OCI-LY1 (cell line): ENCODE data around the gene DYNC1H1.

Source experiments
- EZH2 ChIP-seq: fragments of 200-600 bp; sonication (generic), shearing (Covaris generic); IDR thresholded peaks from 2 replicates; pipeline ENCODE4 v1.8.0; 2017; ENCODE audit warnings: borderline replicate concordance, mixed run types, mild to moderate bottlenecking, antibody characterized with exemption, low read length, moderate library complexity, mixed read lengths
- TF ChIP-seq, protein P1 (sequence below): fragments of 200-600 bp; sonication (generic), shearing (Covaris generic); IDR thresholded peaks from 2 replicates; pipeline ENCODE4 v1.5.1; 2017; ENCODE audit warnings: mild to moderate bottlenecking, antibody characterized with exemption, low read length, moderate library complexity, mixed read lengths

DNA sequence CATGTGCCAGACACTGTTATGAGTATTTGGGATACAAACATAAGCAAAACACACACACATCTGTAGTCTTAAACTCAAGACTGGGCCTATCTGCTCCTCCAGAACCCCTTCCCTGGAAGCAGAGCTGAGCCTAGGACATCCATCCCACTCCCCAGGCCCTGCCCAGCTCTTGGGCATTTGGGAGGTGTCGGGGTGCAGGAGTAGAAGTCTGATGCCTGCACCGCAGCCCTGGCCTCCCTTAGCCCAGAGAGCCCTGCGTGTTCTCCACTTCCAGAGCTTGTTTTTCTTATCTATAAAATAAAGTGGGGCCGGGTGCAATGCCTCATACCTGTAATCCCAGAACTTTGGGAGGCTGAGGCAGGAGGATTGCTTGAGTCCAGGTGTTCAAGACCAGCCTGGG, 110.8 kb downstream of the DYNC1H1 start:
- no peak for TF ChIP-seq EZH2
- TF ChIP-seq, protein P1, sequence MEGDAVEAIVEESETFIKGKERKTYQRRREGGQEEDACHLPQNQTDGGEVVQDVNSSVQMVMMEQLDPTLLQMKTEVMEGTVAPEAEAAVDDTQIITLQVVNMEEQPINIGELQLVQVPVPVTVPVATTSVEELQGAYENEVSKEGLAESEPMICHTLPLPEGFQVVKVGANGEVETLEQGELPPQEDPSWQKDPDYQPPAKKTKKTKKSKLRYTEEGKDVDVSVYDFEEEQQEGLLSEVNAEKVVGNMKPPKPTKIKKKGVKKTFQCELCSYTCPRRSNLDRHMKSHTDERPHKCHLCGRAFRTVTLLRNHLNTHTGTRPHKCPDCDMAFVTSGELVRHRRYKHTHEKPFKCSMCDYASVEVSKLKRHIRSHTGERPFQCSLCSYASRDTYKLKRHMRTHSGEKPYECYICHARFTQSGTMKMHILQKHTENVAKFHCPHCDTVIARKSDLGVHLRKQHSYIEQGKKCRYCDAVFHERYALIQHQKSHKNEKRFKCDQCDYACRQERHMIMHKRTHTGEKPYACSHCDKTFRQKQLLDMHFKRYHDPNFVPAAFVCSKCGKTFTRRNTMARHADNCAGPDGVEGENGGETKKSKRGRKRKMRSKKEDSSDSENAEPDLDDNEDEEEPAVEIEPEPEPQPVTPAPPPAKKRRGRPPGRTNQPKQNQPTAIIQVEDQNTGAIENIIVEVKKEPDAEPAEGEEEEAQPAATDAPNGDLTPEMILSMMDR = no peak
